HG03139 (cell line): ENCODE results near the gene CEP85L.

Source experiments
- ATAC-seq: cut with Tn5 transposase; IDR thresholded peaks from one replicate; pipeline ENCODE4 v1.9.1; 2021; ENCODE audit not compliant: unreplicated experiment

CEP85L gene

DNA sequence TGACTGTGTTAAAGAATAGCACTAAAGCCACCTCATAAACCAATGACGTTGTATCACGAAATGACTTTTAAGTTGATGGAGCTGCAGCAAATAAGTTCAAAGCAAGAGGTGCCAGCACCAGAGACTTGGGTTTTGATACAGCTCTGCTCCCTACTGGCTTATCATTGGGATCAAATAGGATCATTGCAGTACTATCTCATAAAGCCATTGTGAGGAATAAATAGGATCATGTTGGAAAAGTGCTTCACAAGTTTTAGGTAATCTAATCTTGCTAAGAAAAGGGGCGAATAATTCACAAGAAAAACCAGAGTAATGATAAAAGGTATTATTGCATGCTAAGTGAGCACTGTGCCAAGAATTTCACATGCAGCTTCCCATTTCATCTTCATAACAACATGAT, 10.4 kb upstream of the CEP85L start:
- no peak for ATAC-seq

DNA sequence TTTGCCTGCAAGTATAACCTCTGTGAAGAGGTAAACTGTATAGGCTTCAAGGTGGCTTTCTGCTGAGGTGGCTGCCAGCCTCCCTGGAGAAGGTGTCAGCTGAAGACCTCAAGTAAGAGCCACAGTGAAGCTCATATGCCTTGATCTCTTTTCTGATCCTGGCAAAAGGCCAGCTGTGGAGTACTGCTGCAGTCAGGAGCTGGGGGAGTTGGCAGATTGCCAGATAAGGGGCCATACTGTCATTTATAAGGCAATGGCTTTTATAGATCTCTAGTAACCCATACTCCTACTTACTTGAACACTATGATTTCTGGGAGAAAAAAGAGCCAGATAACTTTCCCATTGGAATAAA, 8.8 kb upstream of the CEP85L start:
- no peak for ATAC-seq

DNA sequence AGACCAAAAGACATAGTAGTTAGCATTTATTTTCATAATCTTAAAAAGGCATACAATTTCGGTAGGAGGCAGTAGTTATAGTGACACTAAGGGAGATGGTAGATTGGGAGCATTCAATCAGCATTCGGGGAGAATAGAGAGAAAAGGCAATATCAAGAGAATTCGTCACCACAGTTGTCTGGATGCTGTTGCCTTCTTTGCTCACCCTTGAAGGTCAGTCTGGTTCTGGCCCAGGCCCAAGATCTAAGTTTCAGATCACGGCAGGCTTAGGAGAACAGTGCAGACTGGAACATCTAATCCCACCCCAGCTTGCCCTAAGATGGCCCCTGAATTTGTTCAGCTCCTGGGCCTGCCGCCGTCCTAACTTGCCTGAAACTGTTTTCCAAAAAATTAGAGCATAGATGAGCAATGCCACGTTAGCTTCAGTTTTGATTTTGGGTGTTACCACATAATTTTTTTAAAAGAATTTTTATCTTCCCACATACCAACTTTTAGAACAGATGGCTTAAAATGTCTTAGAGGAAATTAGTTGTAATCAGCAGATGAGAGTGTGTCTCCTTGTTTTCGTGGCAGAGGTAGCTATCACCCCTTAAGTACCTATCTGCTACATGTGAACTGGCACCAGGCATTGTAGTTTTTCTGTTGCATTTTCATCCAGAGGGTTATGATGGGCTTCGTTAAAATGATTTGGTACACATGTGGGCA, 8.3 kb upstream of the CEP85L start:
- ATAC-seq, result no peak

DNA sequence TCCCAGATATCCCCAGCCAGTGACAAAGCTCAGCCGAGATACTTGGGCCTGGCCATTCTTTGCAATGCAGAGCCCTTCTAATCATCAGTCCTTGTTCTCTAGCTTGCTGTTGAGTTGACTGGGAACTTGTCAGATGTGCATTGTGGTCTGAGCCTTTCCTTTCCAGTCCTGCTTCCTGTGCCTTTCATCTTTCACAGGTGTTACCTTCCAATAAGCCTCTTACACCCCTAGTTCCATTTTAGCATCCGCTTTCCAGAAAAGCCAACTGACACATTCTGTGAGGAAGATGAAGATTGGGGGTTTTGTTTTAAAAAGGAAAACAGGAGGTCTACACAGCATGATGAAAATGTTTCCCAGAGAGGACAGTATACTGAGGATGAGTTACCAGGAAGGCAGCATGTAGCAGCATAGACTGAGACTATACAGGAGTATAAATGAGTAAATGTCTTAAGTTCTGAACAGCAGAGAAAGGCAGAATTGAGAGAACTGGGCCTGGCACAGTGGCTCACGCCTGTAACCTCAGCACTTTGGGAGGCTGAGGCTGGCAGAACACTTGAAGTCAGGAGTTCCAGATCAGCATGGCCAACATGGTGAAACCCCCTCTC, 5.6 kb upstream of the CEP85L start:
- ATAC-seq, result no peak

DNA sequence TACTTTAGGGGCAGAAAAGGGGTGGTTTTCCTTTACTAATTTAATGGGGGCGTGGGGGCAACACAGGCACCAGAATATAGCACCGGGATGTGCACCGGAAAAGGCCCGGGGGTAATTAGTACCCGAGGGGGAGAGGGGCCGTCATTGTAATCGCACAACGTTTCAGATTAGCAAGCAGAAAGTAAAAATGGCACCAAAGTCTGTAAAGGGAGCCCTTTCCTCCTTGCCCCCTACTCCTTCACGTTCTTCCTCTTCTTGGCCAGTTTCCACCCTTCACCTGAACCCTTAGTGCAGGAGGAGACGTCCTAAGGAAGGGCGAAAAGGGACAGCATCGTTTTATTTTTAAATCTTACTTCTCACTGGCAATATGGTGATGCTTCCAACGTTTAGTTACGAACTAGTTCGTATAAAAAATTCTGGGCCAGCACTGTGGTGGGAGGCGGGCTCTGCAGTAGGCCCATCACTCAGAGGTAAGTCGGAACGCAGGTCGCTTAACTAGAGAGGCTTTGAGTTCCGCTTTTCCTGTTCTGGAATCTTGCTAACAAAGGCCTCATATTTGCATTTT, 742 bp upstream of the CEP85L start:
- ATAC-seq, result no peak

DNA sequence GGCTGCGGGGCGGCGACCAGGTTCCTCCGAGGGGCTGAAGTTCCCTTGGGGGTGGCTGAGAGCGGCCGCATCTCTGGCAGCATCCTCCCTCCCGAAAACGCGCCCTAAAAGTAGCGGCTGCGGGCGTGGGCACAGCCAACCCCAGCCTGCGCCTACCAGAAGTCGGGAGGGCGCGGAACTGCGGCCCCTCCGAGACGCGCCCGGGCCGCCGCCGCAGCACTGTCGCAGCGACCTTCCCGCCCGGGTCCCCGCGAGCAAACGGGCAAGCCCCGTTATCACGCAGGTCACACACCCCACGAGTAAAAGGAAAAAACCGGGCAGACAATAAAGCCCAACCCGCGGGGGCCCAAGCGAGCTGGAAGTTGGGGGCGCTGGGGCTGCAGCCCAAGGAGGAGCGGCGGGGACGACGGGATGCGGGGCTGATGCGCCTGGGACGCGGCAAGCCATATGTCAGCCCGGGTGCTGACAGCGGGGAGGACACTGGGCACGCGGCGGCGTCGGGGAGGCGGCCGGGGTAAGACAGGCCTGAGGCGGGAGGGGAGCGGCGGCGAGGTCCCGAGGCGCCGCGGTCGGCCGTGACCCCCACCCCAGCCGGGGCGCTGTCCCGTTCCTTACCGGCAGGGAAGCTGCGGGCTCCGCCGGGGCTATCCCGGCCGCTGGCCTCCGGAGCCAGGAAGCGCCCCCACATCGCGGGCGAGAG, 659 bp downstream of the CEP85L start:
- ATAC-seq, result peak; percentile 35

DNA sequence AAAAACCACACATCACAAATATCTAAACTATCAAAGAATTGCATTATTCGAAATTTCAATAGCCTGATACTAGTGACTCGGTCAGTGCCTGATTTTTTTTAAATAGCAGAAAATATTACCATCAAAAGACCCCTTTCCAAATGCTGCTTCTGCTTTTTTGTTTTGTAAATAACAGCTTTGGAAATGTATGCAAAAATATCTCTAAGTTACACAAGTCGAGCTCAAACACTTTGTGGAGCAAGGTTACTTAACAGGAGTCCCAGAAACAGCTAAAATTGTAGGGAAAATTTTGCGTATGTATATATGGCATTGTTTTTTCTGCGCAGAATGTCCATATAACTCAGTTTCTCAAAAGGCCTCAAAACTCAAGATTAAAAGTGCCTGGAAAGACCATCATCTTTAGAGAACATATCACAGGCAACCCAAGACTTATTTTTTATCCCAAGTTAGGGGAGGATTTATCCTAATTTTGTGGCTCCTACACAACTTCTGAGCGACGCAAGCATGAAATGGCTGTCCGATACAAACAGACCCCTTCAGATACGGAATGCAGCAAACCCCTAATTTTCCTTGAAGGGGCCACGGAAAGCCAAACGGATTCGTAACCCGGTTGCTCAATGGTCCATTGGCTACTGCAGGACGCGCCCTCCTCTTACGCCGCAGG, 1.3 kb downstream of the CEP85L start:
- peak; percentile 27 for ATAC-seq

DNA sequence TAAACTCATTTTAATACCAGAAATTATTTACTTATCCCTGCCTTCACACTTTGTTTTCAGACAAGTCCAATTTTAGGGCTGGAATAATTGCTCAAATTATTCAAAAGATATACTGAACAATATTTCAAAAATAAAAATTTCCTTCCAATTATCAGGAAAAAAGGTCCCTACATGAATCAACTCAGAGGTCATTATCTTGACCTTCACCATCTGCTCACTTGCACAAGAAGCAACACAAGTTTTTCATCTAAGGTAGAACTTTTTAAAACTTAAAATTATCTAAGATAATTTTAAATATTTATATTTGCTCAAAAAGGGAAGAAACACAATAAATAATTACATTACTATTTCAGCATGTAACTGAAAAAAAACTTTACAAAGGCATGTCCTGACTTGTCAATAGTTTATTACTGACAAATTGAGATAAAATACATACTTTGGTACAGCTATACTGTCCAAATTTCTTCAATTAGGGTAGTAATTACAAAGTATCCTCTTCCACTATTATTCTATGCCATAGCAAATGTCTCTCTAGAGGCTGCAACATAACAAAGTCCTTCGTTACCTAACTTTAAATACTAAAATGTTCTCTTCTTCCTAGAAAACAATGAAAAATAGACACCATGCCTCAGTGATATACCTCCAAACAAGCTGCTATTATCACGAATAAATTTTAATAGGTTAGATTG, 2.4 kb downstream of the CEP85L start:
- ATAC-seq, result no peak

DNA sequence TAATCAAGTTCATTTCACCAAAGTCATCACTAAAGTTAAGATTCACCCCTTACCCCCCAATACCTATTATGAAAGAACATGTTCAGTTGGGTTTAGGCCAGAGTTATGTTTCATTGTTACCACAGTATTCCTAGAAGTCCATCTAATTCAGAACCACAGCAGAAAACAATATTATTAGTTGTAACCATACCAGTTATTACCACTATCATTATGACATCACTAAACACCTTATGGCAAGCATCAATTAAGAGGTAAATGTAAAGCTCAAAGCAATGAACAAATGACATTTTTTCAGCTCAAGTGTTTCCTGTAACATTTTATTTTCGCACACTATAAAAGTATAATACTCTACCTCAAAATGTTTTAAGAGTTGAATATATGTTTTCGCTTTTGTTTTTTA, 4.4 kb downstream of the CEP85L start:
- no peak for ATAC-seq

DNA sequence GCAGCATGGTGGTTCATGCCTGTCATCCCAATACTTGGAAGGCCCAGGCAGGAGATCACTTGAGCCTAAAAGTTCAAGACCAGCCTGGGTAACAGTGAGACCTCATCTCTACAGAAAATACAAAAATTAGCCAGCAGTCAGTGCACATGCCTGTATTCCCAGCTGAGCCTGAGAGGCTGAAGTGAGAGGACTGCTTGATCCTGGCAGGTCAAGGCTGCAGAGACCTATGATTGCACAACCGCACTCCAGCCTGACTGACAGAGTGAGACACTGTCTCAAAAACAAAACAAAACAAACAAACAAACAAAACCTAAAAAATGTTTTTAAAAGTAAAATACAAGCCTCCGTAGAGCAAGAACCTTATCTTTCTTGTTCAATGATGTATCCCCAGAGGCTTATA, 6.0 kb downstream of the CEP85L start:
- no peak for ATAC-seq

DNA sequence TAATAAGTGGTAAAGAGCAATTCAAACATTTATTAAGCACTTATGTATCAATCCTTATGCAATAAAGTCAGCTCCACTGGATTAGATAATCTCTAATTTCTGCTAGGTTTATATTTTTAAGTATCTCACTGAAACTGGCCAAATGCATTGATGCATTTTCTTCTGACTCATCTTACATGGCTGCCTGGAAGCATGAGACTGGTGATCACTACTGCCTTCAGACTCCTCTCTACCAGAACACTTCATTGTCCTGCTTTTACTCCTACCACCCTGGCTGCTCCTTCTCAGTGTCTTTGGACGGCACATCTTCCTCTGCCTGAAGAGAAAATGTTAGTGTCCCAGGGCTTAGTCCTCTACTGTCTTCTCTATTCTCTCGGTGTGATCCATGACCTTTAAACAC, 7.4 kb downstream of the CEP85L start:
- ATAC-seq, result no peak

DNA sequence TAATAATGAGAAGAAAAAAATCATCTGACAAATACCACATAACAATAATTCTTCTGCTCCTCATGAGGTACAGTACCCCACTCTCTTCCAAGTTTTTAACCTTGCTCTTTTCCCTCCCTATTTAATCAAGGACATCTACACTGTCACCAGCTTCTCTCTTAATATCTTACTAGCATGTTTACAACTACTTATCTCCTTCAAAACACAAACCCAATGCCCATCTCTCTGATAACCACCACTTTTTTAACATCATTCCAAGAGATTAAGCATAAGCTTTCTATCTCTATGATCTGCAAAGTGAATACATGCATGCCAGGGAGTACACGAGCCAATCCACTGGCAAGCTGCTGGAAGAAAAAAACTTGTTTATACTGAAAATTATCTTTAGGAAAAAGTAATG, 10.3 kb downstream of the CEP85L start:
- ATAC-seq, result no peak

DNA sequence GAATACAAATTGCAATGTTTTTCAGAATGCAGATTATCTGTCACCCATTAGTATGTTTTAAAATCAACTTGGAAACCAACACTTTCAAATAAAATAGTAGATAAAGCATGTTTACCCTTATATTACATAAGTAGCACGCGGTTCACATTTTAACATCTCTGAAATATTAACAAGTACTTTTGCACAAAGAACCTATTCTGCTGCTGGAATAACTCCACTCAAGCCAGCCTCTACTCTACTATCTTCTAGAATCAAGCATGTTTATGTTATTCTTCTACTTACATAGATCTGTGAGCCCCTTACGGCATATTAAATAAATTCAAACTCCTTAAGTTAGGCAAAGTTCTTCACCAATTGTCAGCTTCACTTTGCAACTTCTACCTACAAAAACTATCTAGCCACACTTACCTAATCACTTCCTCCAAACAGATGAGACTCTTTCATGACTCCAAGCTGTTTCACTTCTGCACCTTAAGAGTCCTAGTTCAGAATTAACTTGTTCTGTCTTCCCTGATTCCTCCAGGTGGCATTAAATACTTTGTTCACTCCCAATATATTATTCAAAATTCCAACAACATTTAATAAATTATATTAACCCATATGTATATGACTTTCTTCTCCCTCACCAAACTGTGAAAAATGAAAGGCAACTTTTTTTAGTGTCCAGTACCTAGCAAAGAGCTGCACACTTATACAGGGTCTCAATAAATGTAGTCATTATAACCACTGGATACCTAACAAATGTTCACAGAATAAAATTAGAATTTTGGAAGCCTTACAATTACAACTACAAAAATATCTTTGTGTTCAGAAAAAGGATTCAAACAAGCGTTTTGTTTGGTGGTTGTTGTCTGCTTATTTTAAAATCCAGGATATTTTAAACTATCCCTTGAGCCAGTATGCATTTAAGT, 12.1 kb downstream of the CEP85L start:
- peak; percentile 82 for ATAC-seq

DNA sequence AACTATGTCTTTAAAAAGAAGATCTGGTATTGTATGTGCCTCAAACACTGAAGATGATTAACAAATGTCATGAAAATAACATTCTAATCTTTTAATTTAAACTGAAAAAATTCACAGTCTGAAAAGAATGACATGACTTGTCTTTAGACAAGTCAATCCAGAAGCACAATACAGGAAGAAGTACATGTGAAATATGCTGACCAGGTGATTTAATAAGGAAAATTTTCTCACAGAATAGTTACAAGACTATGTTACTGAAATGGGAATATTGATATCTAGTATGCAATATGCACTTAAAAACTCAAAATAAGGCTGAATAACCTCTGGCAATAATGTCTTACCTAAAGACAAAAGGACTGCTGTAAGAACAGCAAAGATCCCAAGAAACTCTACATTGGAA, 13.1 kb downstream of the CEP85L start:
- ATAC-seq, result no peak

DNA sequence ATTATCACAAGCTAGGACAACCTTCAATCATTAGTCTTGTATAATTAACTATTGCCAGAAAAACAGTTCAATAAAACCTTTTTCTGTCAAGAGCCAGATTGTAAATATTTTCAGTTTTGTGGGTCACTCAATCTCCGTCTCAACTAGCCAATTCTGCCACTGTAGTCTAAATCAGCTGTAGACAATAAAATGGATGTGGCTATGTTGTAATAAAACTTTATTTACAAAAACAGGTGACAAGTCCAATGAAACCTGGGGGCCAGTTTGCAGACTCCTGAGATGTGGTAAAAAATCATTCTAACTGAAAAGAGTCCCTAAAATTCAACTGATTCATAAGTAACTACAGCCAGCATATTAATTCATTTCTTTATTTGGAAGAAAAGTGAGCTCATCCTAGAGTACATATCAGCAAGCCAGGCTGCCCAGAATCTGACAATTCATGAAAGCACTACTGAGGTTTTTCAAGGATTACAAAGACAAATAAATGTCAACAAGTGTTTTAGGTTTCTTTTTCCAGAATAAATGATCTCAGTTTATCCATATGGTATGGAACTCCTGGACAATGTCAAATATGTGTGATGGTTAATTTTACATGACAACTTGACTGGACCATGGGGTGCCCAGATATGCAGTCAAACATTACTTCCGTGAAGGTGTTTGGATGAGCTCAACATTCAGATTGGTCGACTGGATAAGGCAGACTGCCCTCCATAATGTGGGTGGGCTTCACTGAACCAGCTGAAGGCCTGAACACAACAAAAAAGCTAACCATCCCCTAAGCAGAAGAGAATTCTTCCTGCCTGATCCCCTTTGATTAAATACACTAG, 15.3 kb downstream of the CEP85L start:
- ATAC-seq, result no peak

DNA sequence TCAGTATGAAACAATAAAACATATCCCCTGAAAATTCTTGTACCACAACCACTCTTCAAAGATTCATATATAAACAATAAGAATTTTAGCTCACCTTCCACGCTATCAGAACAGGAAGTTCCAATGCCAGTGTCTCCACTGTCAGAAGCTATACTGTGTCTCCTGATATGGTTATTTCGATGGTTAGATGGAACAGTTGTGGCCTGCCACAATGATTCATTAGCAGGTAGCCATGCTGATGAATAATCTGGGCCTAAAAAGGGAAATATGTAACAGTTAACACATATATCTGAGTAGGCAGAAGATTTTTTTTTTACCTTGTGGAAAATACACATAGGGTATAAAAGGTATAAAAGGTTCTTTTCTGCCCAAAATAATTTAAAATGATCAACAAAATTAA, 19.0 kb downstream of the CEP85L start:
- ATAC-seq, result no peak

DNA sequence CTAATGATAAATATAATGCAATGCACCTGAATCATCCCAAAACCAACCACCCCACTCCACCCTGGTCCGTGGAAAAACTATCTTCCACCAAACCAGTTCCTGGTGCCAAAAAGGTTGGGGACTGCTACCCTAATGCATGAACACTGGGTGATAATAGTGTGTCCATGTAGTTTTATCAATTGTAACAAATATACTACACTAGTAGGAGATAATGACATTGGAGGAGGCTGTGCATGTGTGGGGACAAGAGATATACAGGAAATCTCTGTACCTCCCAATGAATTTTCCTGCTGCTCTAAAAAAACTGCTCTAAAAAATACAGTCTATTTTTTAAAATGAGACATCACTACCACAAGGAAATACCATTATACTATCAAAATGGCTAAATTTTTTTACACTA, 20.5 kb downstream of the CEP85L start:
- no peak for ATAC-seq

DNA sequence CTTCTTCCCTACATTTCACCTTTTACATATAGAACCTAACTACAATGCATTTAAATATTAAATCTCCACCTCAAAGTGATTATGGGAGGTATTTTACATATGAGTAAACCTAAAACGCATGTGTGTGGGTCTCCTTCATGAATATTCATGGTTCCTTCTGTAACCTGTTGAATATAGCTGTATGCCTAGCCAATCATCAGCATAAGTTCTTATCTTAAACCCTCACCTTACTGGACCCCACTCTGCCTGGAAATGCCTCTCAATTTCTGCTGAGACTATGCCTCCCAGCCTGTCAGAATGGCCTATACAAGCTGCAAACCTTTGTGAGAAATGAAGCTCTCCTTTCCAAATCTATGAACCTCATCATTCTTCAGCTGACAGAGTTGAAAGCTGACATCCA, 21.3 kb downstream of the CEP85L start:
- ATAC-seq, result no peak

DNA sequence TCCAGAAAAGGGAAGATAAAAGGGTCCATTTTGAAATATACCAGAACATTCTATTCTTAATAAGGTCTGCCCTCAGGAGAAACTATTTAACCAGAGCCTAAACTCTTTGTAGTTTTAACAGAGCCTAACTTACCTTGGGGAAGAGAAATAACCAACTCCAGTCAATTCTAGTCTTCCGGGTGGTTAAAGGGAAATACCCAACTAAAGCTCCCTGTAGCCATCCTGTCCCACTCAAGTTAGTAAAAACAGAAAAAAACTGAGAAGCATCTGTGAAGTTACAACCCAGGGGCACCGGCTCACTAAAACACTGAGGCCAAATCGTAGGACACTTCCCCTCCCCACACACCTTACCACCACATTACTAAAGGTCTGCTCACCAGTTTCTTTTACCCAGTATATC, 23.7 kb downstream of the CEP85L start:
- no peak for ATAC-seq
